ENCODE measurements around the gene OLFM3. TPM values are rescaled to one million over a fixed set of nuclear protein-coding genes. Genes with fewer than 3 reads are reported as not detected.

The OLFM3 gene
- total RNA-seq, 2 experiments from 2014 or later, result not detected

DNA sequence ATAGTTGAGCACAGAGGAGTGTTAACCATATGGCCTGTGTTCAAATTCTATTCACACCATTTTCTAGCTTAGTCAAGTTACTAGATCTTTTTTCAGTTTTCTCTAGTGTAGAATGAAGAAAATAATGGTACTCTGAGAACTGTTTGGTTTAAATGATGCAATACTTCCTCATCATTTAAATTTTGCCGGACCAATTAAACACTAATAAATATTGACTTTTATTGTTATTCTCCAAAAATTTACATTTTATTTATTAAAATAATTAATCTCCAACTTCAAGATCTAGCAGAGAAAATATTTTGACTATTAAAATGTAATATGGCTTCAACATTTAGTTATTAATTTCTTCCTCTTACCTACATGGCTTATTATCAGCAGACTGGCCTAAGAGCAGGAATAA, 123.1 kb downstream of the OLFM3 start:
- no peak overlapping the region for H3K4me3 Mint-ChIP-seq
- CTCF ChIA-PET, result no interaction called here

DNA sequence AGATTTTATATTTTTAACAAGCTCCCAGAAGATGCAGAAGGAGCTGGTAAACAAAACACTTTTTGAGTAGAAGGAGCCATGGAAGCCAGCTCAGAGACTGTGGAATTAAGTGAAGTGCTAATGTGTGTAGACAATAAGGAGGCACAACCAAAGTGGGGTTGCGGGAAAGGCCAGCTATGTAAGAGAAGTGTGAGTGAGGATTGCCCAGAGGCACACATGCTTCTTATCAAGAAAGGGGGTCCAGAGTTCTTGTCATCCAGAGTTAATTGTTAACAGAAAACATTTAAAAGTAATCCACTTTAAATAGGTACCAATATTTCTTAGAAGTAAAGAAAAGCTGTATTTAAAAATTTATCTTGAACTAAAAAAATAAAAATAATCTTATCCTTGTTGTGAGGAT, 136.8 kb downstream of the OLFM3 start:
- H3K27me3 Mint-ChIP-seq, result no peaks in the 10 kb centered on the region
- CTCF ChIA-PET, result no interaction called here
- H3K36me3 Mint-ChIP-seq, result no peaks in the 10 kb centered on the region
- DNase-seq, result no peak
- no peak overlapping the region for H3K4me3 Mint-ChIP-seq
- no peaks in the 10 kb centered on the region for H3K4me1 Mint-ChIP-seq
- no peak overlapping the region for H3K27ac Mint-ChIP-seq
- no peak for ATAC-seq
- no peaks in the 10 kb centered on the region for H3K9me3 Mint-ChIP-seq (ENCODE audit: low read depth)

More for the DNA sequence above, 123.1 kb downstream of the OLFM3 start:
- Mint-ChIP-seq H3K27me3 (no peaks in the 10 kb centered on the region), H3K9me3 (ENCODE audit: low read depth) (no peaks in the 10 kb centered on the region), H3K36me3 (no peaks in the 10 kb centered on the region), H3K4me1 (no peaks in the 10 kb centered on the region), H3K27ac (no peak overlapping the region)
- ATAC-seq, result no peak
- DNase-seq, result no peak

GRCh38 chr1:101854271-101854670, 142.5 kb downstream of the OLFM3 start:
- CTCF ChIA-PET, result no interaction called here
- H3K4me3 Mint-ChIP-seq, result no peak overlapping the region
- H3K36me3 Mint-ChIP-seq, result no peaks in the 10 kb centered on the region
- no peaks in the 10 kb centered on the region for H3K27me3 Mint-ChIP-seq
- H3K4me1 Mint-ChIP-seq, result no peaks in the 10 kb centered on the region
- DNase-seq (no peak), ATAC-seq (no peak)
- no peak overlapping the region for H3K27ac Mint-ChIP-seq
- H3K9me3 Mint-ChIP-seq (ENCODE audit: low read depth), result no peaks in the 10 kb centered on the region

DNA sequence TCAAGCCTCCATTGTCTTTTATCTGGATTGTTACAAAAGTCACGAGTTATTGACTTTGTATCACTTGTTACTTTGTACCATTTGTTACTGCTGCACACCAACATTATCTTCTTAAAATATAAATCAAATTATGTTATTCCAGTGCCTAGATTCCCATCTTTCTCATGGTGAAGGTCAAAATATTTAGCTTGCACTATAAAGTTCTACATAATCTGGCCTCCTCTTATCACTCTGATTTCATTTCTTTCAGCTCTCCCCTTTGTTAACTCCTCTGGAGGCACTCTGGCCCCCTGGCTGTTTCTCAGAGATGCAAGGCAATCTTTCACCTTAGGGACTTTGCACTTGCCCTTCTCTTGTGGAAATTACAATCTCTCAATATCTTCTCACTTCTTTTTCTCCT, 143.8 kb downstream of the OLFM3 start:
- no peak overlapping the region for H3K4me3 Mint-ChIP-seq
- no peak overlapping the region for H3K27ac Mint-ChIP-seq
- H3K9me3 Mint-ChIP-seq (ENCODE audit: low read depth), result no peaks in the 10 kb centered on the region
- H3K27me3 Mint-ChIP-seq, result no peaks in the 10 kb centered on the region
- ATAC-seq, result no peak
- no peaks in the 10 kb centered on the region for H3K4me1 Mint-ChIP-seq
- CTCF ChIA-PET, result no interaction called here
- DNase-seq, result no peak
- no peaks in the 10 kb centered on the region for H3K36me3 Mint-ChIP-seq

GRCh38 chr1:101849356-101849755, 147.4 kb downstream of the OLFM3 start:
- Mint-ChIP-seq H3K4me3 (no peak overlapping the region), H3K27me3 (peaks cover 4% of the 10 kb centered on the region), H3K9me3 (ENCODE audit: low read depth) (no peaks in the 10 kb centered on the region), H3K4me1 (no peaks in the 10 kb centered on the region), H3K27ac (no peak overlapping the region), H3K36me3 (no peaks in the 10 kb centered on the region)
- CTCF ChIA-PET, result no interaction called here
- no peak for ATAC-seq
- no peak for DNase-seq

DNA sequence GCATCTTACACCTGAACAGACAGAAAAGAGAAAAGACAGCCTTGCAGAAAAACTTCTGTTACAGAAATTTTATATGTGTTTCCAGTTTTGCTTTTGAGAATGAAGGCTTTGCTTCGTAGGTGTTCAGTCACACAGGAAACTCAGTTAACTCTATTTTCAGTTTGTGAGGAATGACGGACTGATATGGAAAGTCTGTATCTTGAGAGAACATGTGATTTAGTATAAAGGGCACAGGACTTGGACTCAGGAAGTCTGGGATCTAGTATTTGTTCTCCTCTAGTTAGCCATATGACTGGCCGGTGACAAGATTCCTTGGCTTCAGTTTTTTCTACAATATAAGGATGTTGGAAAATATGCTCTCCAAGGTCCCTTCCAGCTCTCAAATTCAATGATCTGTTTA, 149.1 kb downstream of the OLFM3 start:
- DNase-seq (no peak), ATAC-seq (no peak)
- H3K36me3 Mint-ChIP-seq, result no peaks in the 10 kb centered on the region
- H3K27me3 Mint-ChIP-seq, result peaks cover 7% of the 10 kb centered on the region
- H3K9me3 Mint-ChIP-seq (ENCODE audit: low read depth), result no peaks in the 10 kb centered on the region
- H3K4me3 Mint-ChIP-seq, result no peak overlapping the region
- H3K4me1 Mint-ChIP-seq, result no peaks in the 10 kb centered on the region
- CTCF ChIA-PET, result no interaction called here
- H3K27ac Mint-ChIP-seq, result no peak overlapping the region

DNA sequence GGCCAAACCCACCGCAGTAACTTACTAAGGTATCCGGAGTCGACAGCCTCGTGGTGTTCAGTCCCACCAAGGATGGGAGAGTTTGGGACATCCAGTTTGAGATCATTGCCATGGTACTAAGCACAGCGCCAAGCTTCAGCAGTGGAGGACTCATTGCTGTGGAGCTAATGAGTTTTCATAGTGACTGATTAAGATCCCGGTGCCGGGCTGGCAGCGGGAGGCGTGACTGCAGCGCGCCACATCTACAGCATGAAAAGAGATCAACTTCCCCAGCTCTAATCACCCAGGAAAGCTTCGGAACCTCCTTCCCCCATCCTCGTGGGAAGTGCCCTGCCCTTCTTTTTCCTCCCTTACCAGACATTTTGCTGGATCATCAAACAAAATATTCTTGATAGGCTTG, 149.9 kb downstream of the OLFM3 start:
- H3K27ac Mint-ChIP-seq, result no peak overlapping the region
- no peaks in the 10 kb centered on the region for H3K9me3 Mint-ChIP-seq (ENCODE audit: low read depth)
- DNase-seq (no peak), ATAC-seq (no peak)
- CTCF ChIA-PET, result no interaction called here
- no peak overlapping the region for H3K4me3 Mint-ChIP-seq
- no peaks in the 10 kb centered on the region for H3K4me1 Mint-ChIP-seq
- peaks cover 7% of the 10 kb centered on the region for H3K27me3 Mint-ChIP-seq
- no peaks in the 10 kb centered on the region for H3K36me3 Mint-ChIP-seq

DNA sequence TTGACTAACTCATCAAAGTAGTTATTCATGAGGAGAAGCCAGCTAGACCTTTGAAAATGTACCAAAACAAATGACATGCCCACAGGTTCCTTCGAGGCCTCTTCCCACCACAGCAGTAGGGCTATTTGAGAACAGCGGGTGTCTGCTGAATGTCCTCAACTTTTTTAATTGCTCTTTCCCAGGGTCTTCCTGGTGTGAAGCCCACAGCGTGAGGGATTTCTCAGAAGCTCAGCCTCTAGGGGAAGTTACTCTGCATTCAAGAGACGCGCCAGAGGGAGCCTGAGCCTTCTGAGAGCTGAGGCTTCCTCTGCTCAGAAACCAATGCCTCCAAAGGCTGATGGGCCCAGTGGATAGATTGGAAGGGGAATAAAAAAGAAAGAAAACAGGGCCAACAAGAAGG, 153.6 kb downstream of the OLFM3 start:
- Mint-ChIP-seq H3K4me3 (no peak overlapping the region), H3K4me1 (no peaks in the 10 kb centered on the region), H3K27ac (no peak overlapping the region), H3K9me3 (ENCODE audit: low read depth) (no peaks in the 10 kb centered on the region), H3K36me3 (no peaks in the 10 kb centered on the region), H3K27me3 (peaks cover 7% of the 10 kb centered on the region)
- DNase-seq (no peak), ATAC-seq (no peak)
- CTCF ChIA-PET, result no interaction called here

DNA sequence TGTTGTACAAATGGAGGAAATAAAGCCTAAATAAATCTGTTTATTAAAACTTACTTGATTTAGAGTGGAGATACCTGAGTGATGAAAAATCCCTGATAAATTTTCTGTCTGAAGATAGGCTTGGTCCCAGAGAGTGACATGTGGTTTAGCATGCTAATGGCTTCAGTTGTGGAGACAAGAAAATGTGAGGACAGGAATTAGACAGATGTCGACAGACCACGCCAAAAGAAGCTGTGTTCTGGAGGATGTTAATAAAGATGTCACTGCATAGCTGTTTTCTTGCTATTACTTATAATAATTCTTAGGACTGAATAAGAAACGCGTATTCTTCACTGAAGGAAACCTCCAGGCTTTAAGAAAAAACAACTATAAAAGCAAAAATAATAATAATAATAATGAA, 154.9 kb downstream of the OLFM3 start:
- no peak overlapping the region for H3K27ac Mint-ChIP-seq
- DNase-seq, result no peak
- CTCF ChIA-PET, result no interaction called here
- peaks cover 6% of the 10 kb centered on the region for H3K27me3 Mint-ChIP-seq
- H3K4me1 Mint-ChIP-seq, result no peaks in the 10 kb centered on the region
- H3K4me3 Mint-ChIP-seq, result no peak overlapping the region
- H3K36me3 Mint-ChIP-seq, result no peaks in the 10 kb centered on the region
- ATAC-seq, result no peak
- H3K9me3 Mint-ChIP-seq (ENCODE audit: low read depth), result no peaks in the 10 kb centered on the region

GRCh38 chr1:101835988-101836387, 160.7 kb downstream of the OLFM3 start:
- Mint-ChIP-seq H3K9me3 (ENCODE audit: low read depth) (no peaks in the 10 kb centered on the region), H3K27ac (no peak overlapping the region), H3K27me3 (no peaks in the 10 kb centered on the region), H3K36me3 (no peaks in the 10 kb centered on the region), H3K4me3 (no peak overlapping the region), H3K4me1 (no peaks in the 10 kb centered on the region)
- ATAC-seq (no peak), DNase-seq (no peak)
- CTCF ChIA-PET, result no interaction called here

DNA sequence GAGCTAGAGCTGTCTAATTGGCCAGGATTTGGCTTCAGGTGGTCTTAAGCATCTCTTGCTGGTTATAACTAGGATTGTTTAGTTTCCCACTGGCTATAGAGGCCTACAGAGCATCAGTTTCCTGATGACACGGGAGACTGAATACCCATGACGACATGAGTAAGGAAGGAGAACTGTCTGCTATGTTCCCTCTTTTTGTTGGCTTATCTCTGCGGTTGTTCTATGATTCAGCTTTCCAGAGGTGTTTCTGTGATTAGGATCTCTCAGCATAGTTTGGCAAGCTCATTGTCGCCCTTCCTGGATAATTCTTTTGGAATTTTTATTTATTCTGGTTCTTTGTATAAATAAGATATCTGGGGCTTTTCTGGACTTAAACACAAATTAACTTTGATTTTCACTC, 163.4 kb downstream of the OLFM3 start:
- Mint-ChIP-seq H3K4me1 (no peaks in the 10 kb centered on the region), H3K27ac (no peak overlapping the region), H3K27me3 (no peaks in the 10 kb centered on the region), H3K36me3 (no peaks in the 10 kb centered on the region), H3K9me3 (ENCODE audit: low read depth) (no peaks in the 10 kb centered on the region), H3K4me3 (no peak overlapping the region)
- CTCF ChIA-PET, result no interaction called here
- DNase-seq (no peak), ATAC-seq (no peak)

DNA sequence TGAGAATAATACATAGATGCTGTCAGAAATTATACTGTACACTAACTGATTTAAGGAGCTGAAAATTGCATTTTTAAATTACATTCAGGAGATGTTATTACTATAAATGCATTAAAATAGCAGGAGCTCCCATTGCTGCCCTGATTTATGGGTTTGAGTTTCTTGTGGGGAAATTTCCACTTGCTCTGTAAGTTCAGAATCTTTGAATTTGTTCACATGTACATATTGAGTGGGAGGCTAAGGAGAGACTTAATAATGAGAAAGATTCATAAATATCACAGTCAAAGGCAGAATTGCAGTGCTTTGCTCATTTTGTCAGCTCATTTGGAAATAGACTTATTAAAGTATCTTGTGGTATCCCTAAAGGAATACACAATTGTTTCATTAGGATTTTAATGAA, 170.3 kb downstream of the OLFM3 start:
- no peaks in the 10 kb centered on the region for H3K4me1 Mint-ChIP-seq
- H3K27me3 Mint-ChIP-seq, result no peaks in the 10 kb centered on the region
- no peak overlapping the region for H3K27ac Mint-ChIP-seq
- DNase-seq (no peak), ATAC-seq (no peak)
- H3K4me3 Mint-ChIP-seq, result no peak overlapping the region
- no peaks in the 10 kb centered on the region for H3K9me3 Mint-ChIP-seq (ENCODE audit: low read depth)
- H3K36me3 Mint-ChIP-seq, result no peaks in the 10 kb centered on the region
- CTCF ChIA-PET, result no interaction called here

GRCh38 chr1:101820071-101820470, 176.7 kb downstream of the OLFM3 start:
- H3K36me3 Mint-ChIP-seq, result no peaks in the 10 kb centered on the region
- no peaks in the 10 kb centered on the region for H3K4me1 Mint-ChIP-seq
- DNase-seq, result no peak
- no peak overlapping the region for H3K27ac Mint-ChIP-seq
- no peak overlapping the region for H3K4me3 Mint-ChIP-seq
- no peaks in the 10 kb centered on the region for H3K27me3 Mint-ChIP-seq
- CTCF ChIA-PET, result no interaction called here
- ATAC-seq, result no peak
- H3K9me3 Mint-ChIP-seq (ENCODE audit: low read depth), result no peaks in the 10 kb centered on the region

- ATAC-seq, result no peak
- Mint-ChIP-seq H3K27me3 (no peaks in the 10 kb centered on the region), H3K9me3 (ENCODE audit: low read depth) (no peaks in the 10 kb centered on the region), H3K4me1 (no peaks in the 10 kb centered on the region), H3K4me3 (no peak overlapping the region), H3K27ac (no peak overlapping the region), H3K36me3 (no peaks in the 10 kb centered on the region)
- CTCF ChIA-PET, result no interaction called here
- DNase-seq, result no peak
Observed at GRCh38 chr1:101816262-101816661, 180.5 kb downstream of the OLFM3 start.

GRCh38 chr1:101798417-101798816, 198.3 kb downstream of the OLFM3 start:
- CTCF ChIA-PET, result no interaction called here
- Mint-ChIP-seq H3K4me1 (no peaks in the 10 kb centered on the region), H3K36me3 (no peaks in the 10 kb centered on the region), H3K27me3 (no peaks in the 10 kb centered on the region), H3K9me3 (ENCODE audit: low read depth) (no peaks in the 10 kb centered on the region), H3K27ac (no peak overlapping the region), H3K4me3 (no peak overlapping the region)
- no peak for DNase-seq
- ATAC-seq, result no peak
